Retinal pigment epithelial cell (primary cell): ENCODE data around the gene TMEM158.

Source experiments
- DNase-seq: peaks from one replicate; pipeline ENCODE4 v3.0.0-alpha.2; 2010; ENCODE audit warnings: low read depth
- H3K4me3 ChIP-seq: 2 replicates; pipeline ENCODE4 v1.5.1; 2011; ENCODE audit warnings: mild to moderate bottlenecking, low read length, control low read depth, moderate library complexity
- CTCF ChIP-seq: conservative IDR thresholded peaks from 2 replicates; pipeline ENCODE4 v1.5.1; 2011; ENCODE audit warnings: low read depth, low read length, control low read depth, inconsistent platforms

TMEM158 gene

GRCh38 chr3:45176912-45177311 is 49.2 kb downstream of the TMEM158 start:
- TF ChIP-seq CTCF = no peak
- H3K4me3 ChIP-seq = no peak overlapping the region
- no peak for DNase-seq
